DOHH2 (cell line): ENCODE results near the gene RBM38.

Source experiments
- H3F3A ChIP-seq: fragments of 200-600 bp; sonication (generic), shearing (Covaris generic); 2 replicates; pipeline ENCODE4 v1.6.0; 2016; ENCODE audit warnings: antibody characterized with exemption, mild to moderate bottlenecking; ENCODE audit not compliant: control insufficient read depth, insufficient read depth
- H3K27ac ChIP-seq: fragments of 200-600 bp; sonication (generic); 2 replicates; pipeline ENCODE4 v1.5.1; 2014; ENCODE audit warnings: low read depth, mild to moderate bottlenecking, low read length, moderate library complexity
- H3K27me3 ChIP-seq: fragments of 200-600 bp; sonication (generic); 2 replicates; pipeline ENCODE4 v1.6.1; 2014; ENCODE audit warnings: mild to moderate bottlenecking, low read length, mixed read lengths; ENCODE audit not compliant: control insufficient read depth
- H3K36me3 ChIP-seq: fragments of 200-600 bp; sonication (generic); 2 replicates; pipeline ENCODE4 v1.6.1; 2014; ENCODE audit warnings: mild to moderate bottlenecking, low read length, moderate library complexity, mixed read lengths; ENCODE audit not compliant: control insufficient read depth
- H3K4me1 ChIP-seq: fragments of 200-600 bp; sonication (generic); 2 replicates; pipeline ENCODE4 v1.6.1; 2014; ENCODE audit warnings: mild to moderate bottlenecking, low read length, mixed read lengths; ENCODE audit not compliant: control insufficient read depth
- H3K4me2 ChIP-seq: fragments of 200-600 bp; sonication (generic); 2 replicates; pipeline ENCODE4 v1.6.0; 2014; ENCODE audit warnings: mild to moderate bottlenecking, low read length, moderate library complexity
- H3K4me3 ChIP-seq: fragments of 200-600 bp; sonication (generic); 2 replicates; pipeline ENCODE4 v1.5.1; 2014; ENCODE audit warnings: mild to moderate bottlenecking, low read length, mixed read lengths
- H3K79me2 ChIP-seq: fragments of 200-600 bp; sonication (generic); 2 replicates; pipeline ENCODE4 v1.6.1; 2014; ENCODE audit warnings: mild to moderate bottlenecking, low read length, mixed read lengths; ENCODE audit not compliant: control insufficient read depth
- H3K9me2 ChIP-seq: fragments of 200-600 bp; sonication (generic); replicated peaks from 2 replicates; pipeline ENCODE4 v1.6.1; 2014; ENCODE audit warnings: mild to moderate bottlenecking, low read length, mixed read lengths; ENCODE audit not compliant: control insufficient read depth
- H3K9me3 ChIP-seq: fragments of 200-600 bp; sonication (generic); 2 replicates; pipeline ENCODE4 v1.6.1; 2014; ENCODE audit warnings: antibody characterized with exemption, low read length, mixed read lengths; ENCODE audit not compliant: control insufficient read depth, insufficient read depth
- H4K20me1 ChIP-seq: fragments of 200-600 bp; sonication (generic); 2 replicates; pipeline ENCODE4 v1.6.0; 2014; ENCODE audit warnings: low read depth, mild to moderate bottlenecking, antibody characterized with exemption, low read length, moderate library complexity; ENCODE audit not compliant: control insufficient read depth, insufficient read depth
- CTCF ChIP-seq: fragments of 200-600 bp; sonication (generic); IDR thresholded peaks from one replicate; pipeline ENCODE4 v1.5.1; 2014; ENCODE audit warnings: antibody characterized with exemption, mild to moderate bottlenecking, low read depth, low read length; ENCODE audit not compliant: poor library complexity, severe bottlenecking
- EZH2phosphoT487 ChIP-seq: fragments of 200-600 bp; sonication (generic); IDR thresholded peaks from 2 replicates; pipeline ENCODE4 v1.6.1; 2017; ENCODE audit warnings: borderline replicate concordance, mild to moderate bottlenecking, antibody characterized with exemption, low read length, moderate library complexity, mixed read lengths

Gene RBM38

GRCh38 chr20:57420571-57421252 lies 29.5 kb downstream of the RBM38 start:
- Histone ChIP-seq H4K20me1 (no peaks in the 10 kb centered on the region), H3K9me2 (no peaks in the 10 kb centered on the region), H3K4me2 (no peak overlapping the region), H3K27ac (no peak overlapping the region), H3K79me2 (no peaks in the 10 kb centered on the region), H3K4me3 (no peak overlapping the region), H3F3A (peaks cover 10% of the 10 kb centered on the region), H3K36me3 (no peaks in the 10 kb centered on the region), H3K4me1 (peaks cover 37% of the 10 kb centered on the region), H3K27me3 (0 out of 2 replicates have a peak, but pooled peaks cover 3% of the 10 kb centered on the region), H3K9me3 (no peaks in the 10 kb centered on the region)
- TF ChIP-seq EZH2phosphoT487 (no peak), CTCF (no peak)

GRCh38 chr20:57421253-57422220 lies 30.3 kb downstream of the RBM38 start:
- Histone ChIP-seq H3K9me3 (no peaks in the 10 kb centered on the region), H3K27ac (no peak overlapping the region), H3K36me3 (no peaks in the 10 kb centered on the region), H3K4me1 (peaks cover 45% of the 10 kb centered on the region), H3K27me3 (0 out of 2 replicates have a peak, but pooled peaks cover 3% of the 10 kb centered on the region), H3K4me2 (no peak overlapping the region), H3K9me2 (no peaks in the 10 kb centered on the region), H4K20me1 (no peaks in the 10 kb centered on the region), H3K4me3 (no peak overlapping the region), H3K79me2 (no peaks in the 10 kb centered on the region), H3F3A (peaks cover 13% of the 10 kb centered on the region)
- TF ChIP-seq EZH2phosphoT487 = no peak
- no peak for TF ChIP-seq CTCF

- Histone ChIP-seq H3K27me3 (0 out of 2 replicates have a peak, but pooled peaks cover under 1% of the 10 kb centered on the region), H4K20me1 (no peaks in the 10 kb centered on the region), H3K4me3 (no peak overlapping the region), H3K4me2 (no peak overlapping the region), H3K9me2 (no peaks in the 10 kb centered on the region), H3K27ac (no peak overlapping the region), H3K9me3 (no peaks in the 10 kb centered on the region), H3F3A (peaks cover 13% of the 10 kb centered on the region), H3K79me2 (no peaks in the 10 kb centered on the region), H3K4me1 (peaks cover 52% of the 10 kb centered on the region), H3K36me3 (no peaks in the 10 kb centered on the region)
- TF ChIP-seq CTCF (no peak), EZH2phosphoT487 (no peak)
Observed at GRCh38 chr20:57422254-57422653, 31.1 kb downstream of the RBM38 start.
